Upper lobe of left lung (tissue), 6 donors: ENCODE data around the gene GH2. TPM values are rescaled to one million over a fixed set of nuclear protein-coding genes. Genes with fewer than 3 reads are reported as not detected.
"Not testable (repeated sequence)": the region's sequence is repeated elsewhere in the genome, so short reads cannot be mapped to it uniquely, and the experiment has no call there.

Experiments used
- ATAC-seq, 2 donors: fragments of 200-7000 bp; cut with Tn5 transposase; one replicate each; pipeline ENCODE4 v1.9.1; 2022; ENCODE audit warnings: mild to moderate bottlenecking in 2 of 2, moderate library complexity in 2 of 2; ENCODE audit not compliant: low FRiP score in 2 of 2
- DNase-seq, 2 donors: peaks; one replicate each; pipeline ENCODE4 v3.0.0-alpha.2; 2019 to 2020
- H3K27ac ChIP-seq, 4 donors: fragments of 200-600 bp; sonication (generic); one replicate each; pipeline ENCODE4 v1.5.1; 2016 to 2019
- H3K27me3 ChIP-seq, 4 donors: fragments of 200-600 bp; sonication (generic); one replicate each; pipeline ENCODE4 v1.5.1; 2017 to 2019
- H3K36me3 ChIP-seq, 4 donors: fragments of 200-600 bp; sonication (generic); one replicate each; pipeline ENCODE4 v1.5.1; 2016 to 2019
- H3K4me1 ChIP-seq, 4 donors: fragments of 200-600 bp; sonication (generic); one replicate each; pipeline ENCODE4 v1.5.1; 2018 to 2019
- H3K4me3 ChIP-seq, 4 donors: fragments of 200-600 bp; sonication (generic); one replicate each; pipeline ENCODE4 v1.5.1; 2017 to 2019; ENCODE audit warnings: mild to moderate bottlenecking in 2 of 4, moderate library complexity in 1 of 4
- H3K9me3 ChIP-seq, 4 donors: fragments of 200-600 bp; sonication (generic); one replicate each; pipeline ENCODE4 v1.5.1; 2018 to 2019
- EP300 ChIP-seq, 4 donors: sonication (generic); formaldehyde crosslinking; IDR thresholded peaks; one replicate each; pipeline ENCODE4 v1.5.1; 2017; ENCODE audit warnings: antibody characterized with exemption in 4 of 4, control low read depth in 2 of 4
- POLR2A ChIP-seq, 4 donors: fragments of 450-650 bp; IDR thresholded peaks; one replicate each; pipeline ENCODE4 v1.5.1; 2016 to 2017; ENCODE audit warnings: antibody characterized with exemption in 4 of 4, mild to moderate bottlenecking in 2 of 4
- POLR2AphosphoS5 ChIP-seq, 2 donors: sonication (generic); formaldehyde crosslinking; IDR thresholded peaks; one replicate each; pipeline ENCODE4 v1.5.1; 2017; ENCODE audit warnings: antibody characterized with exemption in 2 of 2
- WGBS, 2 donors: methylation state at CpG; one replicate each; pipeline ENCODE4 v1.1.5; 2017 to 2018; 5-methylcytosine and 5-hydroxymethylcytosine counted together
- total RNA-seq, 6 donors: library from RNA; depleted of rRNA in 4 of 6; stranded (reverse); fragments of >200 nt in 4 of 6; gene quantifications; one replicate each; pipeline versions ENCODE4 v1.1.0 to v1.2.1, GENCODE V29; 2016 to 2021
- TF ChIP-seq, protein P1 (sequence below), 6 experiments: fragments of 450-650 bp in 4 of 6; fragments of 200-600 bp in 2 of 6; sonication (generic) in 2 of 6; IDR thresholded peaks; one replicate each; pipeline ENCODE4 v1.5.1; 2016 to 2019; ENCODE audit warnings: antibody characterized with exemption in 6 of 6
- donor health status: DM: no; HTN: no; CAD: no; lungs with moderate emphysema.
- donor health status: DM: no; HTN: yes; CAD: no; lungs with severe emphysema.

Gene GH2
- total RNA-seq, 6 donors from 2014 or later: not detected

DNA sequence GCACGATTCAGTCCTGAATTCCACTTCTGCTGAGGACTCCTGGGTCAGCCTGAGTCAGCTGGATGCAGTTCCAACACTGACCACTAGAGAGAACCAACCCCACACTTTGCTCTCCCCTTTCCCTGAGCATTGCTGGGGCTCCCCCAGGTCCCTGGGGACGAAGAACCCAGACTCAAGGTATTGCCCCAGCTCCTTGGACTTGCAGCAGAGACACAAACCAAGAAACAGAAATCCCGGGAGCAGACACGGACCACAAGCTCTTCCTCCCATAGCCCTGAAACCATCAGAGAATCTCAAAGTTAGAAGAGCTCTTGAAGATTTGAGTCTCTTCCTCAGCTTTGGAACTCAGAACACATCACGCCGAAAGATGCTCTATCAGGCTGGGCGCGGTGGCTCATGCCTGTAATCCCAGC lies 37.6 kb upstream of the GH2 start:
- no peak overlapping the region for H3K27ac ChIP-seq
- DNase-seq: peak in 1 of 2 donors; percentile 53

DNA sequence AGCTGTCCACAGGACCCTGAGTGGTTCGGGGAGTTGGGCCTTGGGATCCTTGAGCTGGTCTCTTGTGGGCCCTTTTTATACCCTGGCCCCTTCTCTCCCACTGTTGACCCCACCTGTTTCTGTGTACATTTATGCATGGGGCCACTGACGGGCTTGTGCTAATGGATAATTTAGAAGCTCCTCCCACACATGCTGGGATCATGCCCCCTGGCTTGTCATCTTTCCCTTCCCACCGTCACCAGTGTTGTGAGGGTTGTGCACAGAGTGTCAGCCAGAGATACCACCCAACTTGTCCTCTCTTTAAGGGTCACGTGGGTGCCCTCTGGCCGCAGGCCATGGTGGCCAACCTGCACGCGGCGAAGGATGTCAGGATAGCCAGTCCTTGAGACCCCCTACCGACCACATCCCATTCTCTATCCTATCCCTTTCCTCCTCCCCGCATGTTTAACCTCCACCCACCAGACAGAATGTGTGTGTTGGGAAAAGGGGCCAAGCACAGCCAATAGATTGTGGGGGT lies 37.1 kb upstream of the GH2 start, which contains the start of gene GH1:
TSS of gene GH1 (minus strand) at position 51 of the 517 bp plus-strand sequence. CDS start 63 bp downstream, outside the sequence.
- not testable (repeated sequence) for H3K27ac ChIP-seq, H3K36me3 ChIP-seq, H3K27me3 ChIP-seq, H3K9me3 ChIP-seq, H3K4me3 ChIP-seq, ATAC-seq, H3K4me1 ChIP-seq, DNase-seq
- 44 to 62% methylated on average over 10 of the region's 10 CpGs for WGBS, 2 donors

More for the DNA sequence above, 37.6 kb upstream of the GH2 start:
- no peaks in the 10 kb centered on the region for H3K27me3 ChIP-seq
- no peak for TF ChIP-seq POLR2A (IDR thresholded peaks at IDR 0.05)
- no peak for TF ChIP-seq POLR2AphosphoS5 (IDR thresholded peaks at IDR 0.05)
- TF ChIP-seq, protein P1, sequence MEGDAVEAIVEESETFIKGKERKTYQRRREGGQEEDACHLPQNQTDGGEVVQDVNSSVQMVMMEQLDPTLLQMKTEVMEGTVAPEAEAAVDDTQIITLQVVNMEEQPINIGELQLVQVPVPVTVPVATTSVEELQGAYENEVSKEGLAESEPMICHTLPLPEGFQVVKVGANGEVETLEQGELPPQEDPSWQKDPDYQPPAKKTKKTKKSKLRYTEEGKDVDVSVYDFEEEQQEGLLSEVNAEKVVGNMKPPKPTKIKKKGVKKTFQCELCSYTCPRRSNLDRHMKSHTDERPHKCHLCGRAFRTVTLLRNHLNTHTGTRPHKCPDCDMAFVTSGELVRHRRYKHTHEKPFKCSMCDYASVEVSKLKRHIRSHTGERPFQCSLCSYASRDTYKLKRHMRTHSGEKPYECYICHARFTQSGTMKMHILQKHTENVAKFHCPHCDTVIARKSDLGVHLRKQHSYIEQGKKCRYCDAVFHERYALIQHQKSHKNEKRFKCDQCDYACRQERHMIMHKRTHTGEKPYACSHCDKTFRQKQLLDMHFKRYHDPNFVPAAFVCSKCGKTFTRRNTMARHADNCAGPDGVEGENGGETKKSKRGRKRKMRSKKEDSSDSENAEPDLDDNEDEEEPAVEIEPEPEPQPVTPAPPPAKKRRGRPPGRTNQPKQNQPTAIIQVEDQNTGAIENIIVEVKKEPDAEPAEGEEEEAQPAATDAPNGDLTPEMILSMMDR (IDR thresholded peaks at IDR 0.05): peak; percentile 94 to 97 (median 95)
- no peaks in the 10 kb centered on the region for H3K36me3 ChIP-seq
- ATAC-seq: peak; percentile 83 to 91
- H3K4me3 ChIP-seq: no peak overlapping the region
- no peaks in the 10 kb centered on the region for H3K9me3 ChIP-seq
- H3K4me1 ChIP-seq: no peaks in the 10 kb centered on the region
- WGBS, 2 donors: 46 to 48% methylated on average over 8 of the region's 8 CpGs

DNA sequence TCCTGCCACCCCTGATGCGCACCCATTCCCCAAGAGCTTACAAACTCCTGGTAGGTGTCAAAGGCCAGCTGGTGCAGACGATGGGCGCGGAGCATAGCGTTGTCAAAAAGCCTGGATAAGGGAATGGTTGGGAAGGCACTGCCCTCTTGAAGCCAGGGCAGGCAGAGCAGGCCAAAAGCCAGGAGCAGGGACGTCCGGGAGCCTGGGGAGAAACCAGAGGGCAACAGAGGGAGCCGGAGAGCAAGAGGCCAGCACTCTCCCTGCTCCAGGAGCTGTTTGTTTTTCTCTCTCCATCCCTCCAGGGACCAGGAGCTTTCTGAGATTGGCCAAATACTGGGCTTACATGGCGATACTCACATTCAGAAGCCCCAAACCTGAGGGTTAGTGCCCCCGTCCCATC lies 36.6 kb upstream of the GH2 start:
- TF ChIP-seq POLR2A (IDR thresholded peaks at IDR 0.05) (no peak), EP300 (IDR thresholded peaks at IDR 0.05) (no peak), POLR2AphosphoS5 (IDR thresholded peaks at IDR 0.05) (no peak)
- TF ChIP-seq, protein P1 (IDR thresholded peaks at IDR 0.05): no peak
- no peak overlapping the region for H3K4me3 ChIP-seq
- DNase-seq: no peak
- no peaks in the 10 kb centered on the region for H3K36me3 ChIP-seq
- H3K27me3 ChIP-seq: no peaks in the 10 kb centered on the region
- no peaks in the 10 kb centered on the region for H3K4me1 ChIP-seq
- no peaks in the 10 kb centered on the region for H3K9me3 ChIP-seq
- no peak for ATAC-seq
- WGBS, 2 donors: 67 to 69% methylated on average over 10 of the region's 10 CpGs
- no peak overlapping the region for H3K27ac ChIP-seq

DNA sequence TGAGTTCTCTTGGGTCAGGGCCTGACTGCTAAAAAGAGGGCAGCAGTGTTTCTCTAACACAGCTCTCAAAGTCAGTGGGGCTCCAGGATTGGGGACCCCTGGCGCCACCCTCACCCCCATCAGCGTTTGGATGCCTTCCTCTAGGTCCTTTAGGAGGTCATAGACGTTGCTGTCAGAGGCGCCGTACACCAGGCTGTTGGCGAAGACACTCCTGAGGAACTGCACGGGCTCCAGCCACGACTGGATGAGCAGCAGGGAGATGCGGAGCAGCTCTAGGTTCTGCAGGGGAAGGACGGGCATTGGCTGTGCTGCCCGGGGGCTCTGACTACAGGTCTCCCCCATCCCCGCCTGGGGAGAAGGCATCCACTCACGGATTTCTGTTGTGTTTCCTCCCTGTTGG lies 35.9 kb upstream of the GH2 start:
- Histone ChIP-seq H3K27ac (no peak overlapping the region), H3K4me1 (no peaks in the 10 kb centered on the region), H3K36me3 (no peaks in the 10 kb centered on the region), H3K9me3 (no peaks in the 10 kb centered on the region), H3K4me3 (no peak overlapping the region), H3K27me3 (no peaks in the 10 kb centered on the region)
- DNase-seq (no peak), ATAC-seq (no peak)
- WGBS, 2 donors: 81 to 85% methylated on average over 10 to 13 of the region's 13 CpGs
- no peak for TF ChIP-seq EP300 (IDR thresholded peaks at IDR 0.05)
- no peak for TF ChIP-seq POLR2A (IDR thresholded peaks at IDR 0.05)
- TF ChIP-seq, protein P1 (IDR thresholded peaks at IDR 0.05): no peak
- TF ChIP-seq POLR2AphosphoS5 (IDR thresholded peaks at IDR 0.05): no peak

DNA sequence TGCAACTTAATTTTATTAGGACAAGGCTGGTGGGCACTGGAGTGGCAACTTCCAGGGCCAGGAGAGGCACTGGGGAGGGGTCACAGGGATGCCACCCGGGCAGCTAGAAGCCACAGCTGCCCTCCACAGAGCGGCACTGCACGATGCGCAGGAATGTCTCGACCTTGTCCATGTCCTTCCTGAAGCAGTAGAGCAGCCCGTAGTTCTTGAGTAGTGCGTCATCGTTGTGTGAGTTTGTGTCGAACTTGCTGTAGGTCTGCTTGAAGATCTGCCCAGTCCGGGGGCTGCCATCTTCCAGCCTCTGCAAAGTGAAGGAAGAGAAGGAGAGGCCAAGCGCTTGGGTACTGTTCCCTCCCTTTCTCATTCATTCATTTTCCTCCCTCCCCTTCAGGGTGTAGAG lies 35.5 kb upstream of the GH2 start:
- not testable (repeated sequence) for H3K36me3 ChIP-seq, DNase-seq, H3K4me3 ChIP-seq, H3K27me3 ChIP-seq, H3K27ac ChIP-seq, H3K9me3 ChIP-seq, ATAC-seq, H3K4me1 ChIP-seq
- WGBS, 2 donors: 84 to 100% methylated on average over 2 to 9 of the region's 11 CpGs

DNA sequence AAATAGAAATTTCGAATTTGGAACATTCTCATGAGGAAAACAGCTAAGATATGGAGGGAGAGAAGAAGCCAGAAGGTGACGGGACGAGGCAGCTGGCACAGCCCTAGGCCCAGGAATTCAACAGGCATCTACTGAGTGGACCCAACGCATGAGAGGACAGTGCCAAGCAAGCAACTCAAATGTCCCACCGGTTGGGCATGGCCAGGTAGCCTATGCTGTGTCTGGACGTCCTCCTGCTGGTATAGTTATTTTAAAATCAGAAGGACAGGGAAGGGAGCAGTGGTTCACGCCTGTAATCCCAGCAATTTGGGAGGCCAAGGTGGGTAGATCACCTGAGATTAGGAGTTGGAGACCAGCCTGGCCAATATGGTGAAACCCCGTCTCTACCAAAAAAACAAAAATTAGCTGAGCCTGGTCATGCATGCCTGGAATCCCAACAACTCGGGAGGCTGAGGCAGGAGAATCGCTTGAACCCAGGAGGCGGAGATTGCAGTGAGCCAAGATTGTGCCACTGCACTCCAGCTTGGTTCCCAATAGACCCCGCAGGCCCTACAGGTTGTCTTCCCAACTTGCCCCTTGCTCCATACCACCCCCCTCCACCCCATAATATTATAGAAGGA lies 34.9 kb upstream of the GH2 start:
- Histone ChIP-seq H3K36me3 (no peaks in the 10 kb centered on the region), H3K4me3 (no peak overlapping the region), H3K9me3 (no peaks in the 10 kb centered on the region), H3K4me1 (no peaks in the 10 kb centered on the region), H3K27me3 (no peaks in the 10 kb centered on the region), H3K27ac (no peak overlapping the region)
- no peak for DNase-seq
- 82 to 87% methylated on average over 12 of the region's 12 CpGs for WGBS, 2 donors
- ATAC-seq: no peak
- no peak for TF ChIP-seq POLR2A (IDR thresholded peaks at IDR 0.05)
- TF ChIP-seq, protein P1 (IDR thresholded peaks at IDR 0.05): no peak
- no peak for TF ChIP-seq POLR2AphosphoS5 (IDR thresholded peaks at IDR 0.05)
- no peak for TF ChIP-seq EP300 (IDR thresholded peaks at IDR 0.05)

DNA sequence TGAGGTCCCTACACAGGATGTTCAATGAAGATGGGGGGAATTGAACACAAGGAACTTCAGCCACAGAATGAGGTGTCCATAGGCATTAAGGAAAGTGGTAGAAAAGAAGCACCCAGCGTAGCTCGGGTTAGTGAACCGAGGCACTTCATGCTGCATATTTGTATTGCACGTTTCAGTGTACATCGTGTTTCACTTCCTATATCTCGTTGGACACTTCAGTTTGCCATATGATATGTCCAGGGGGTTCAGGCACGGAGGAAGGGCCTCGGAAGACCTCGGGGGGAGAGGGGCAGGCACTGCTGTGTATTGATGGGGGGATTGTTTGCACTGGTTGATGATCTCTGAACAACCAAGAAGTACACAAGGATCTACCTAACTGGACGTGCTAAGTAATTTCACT lies 34.0 kb upstream of the GH2 start:
- H3K36me3 ChIP-seq, ATAC-seq: not testable (repeated sequence)
- 62 to 80% methylated on average over 10 of the region's 10 CpGs for WGBS, 2 donors

More for the DNA sequence above, 34.0 kb upstream of the GH2 start:
- not testable (repeated sequence) for H3K27ac ChIP-seq, H3K4me3 ChIP-seq, H3K9me3 ChIP-seq, DNase-seq, H3K27me3 ChIP-seq, H3K4me1 ChIP-seq
